Measurements from ENCODE around the gene GHR. TPM values are rescaled to one million over a fixed set of nuclear protein-coding genes. Genes with fewer than 3 reads are reported as not detected.

The GHR gene
- total RNA-seq, 2 donors from 2014 or later, result not detected

DNA sequence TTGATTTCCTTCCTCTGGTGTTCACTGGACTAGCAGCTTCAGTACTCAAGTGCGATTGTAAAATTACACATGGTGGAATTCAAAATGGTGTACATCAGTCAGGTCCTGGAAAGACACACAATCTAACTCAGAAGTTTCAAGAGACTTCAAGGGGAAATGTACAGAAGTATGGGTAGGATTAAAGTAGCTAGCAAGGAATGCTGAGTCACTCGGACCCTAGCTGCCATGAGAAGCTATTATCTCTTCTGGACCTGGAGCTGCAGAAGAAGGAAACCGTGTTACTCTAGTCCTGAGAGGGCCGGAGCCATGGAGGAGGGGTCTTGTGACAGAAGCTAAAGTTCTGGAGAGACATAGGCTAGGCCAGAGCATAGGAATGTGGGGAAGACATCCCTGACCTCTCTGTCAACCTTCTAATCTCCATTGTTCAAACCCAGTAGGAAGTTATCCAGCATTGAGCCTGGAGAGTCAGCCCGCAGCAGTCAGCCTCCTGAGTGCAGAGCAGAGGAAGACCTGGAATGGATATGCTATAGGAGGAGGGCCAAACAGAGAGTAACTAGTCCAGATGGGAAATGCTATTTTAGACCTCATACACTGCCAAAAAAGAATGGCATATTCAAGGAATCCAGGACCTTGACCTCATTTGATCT is 84.3 kb downstream of the GHR start:
- H3K4me3 Mint-ChIP-seq, result no peak overlapping the region
- no peak for ATAC-seq (replicated peaks in 1 of 2)
- no peaks in the 10 kb centered on the region for H3K4me1 Mint-ChIP-seq (ENCODE audit: low read depth)
- H3K27ac Mint-ChIP-seq, result no peak overlapping the region
- no peaks in the 10 kb centered on the region for H3K36me3 Mint-ChIP-seq (ENCODE audit: insufficient read depth in 2 of 2)
- DNase-seq, result no peak
- H3K9me3 Mint-ChIP-seq, result no peaks in the 10 kb centered on the region
- H3K27me3 Mint-ChIP-seq (ENCODE audit: low read depth), result no peaks in the 10 kb centered on the region

DNA sequence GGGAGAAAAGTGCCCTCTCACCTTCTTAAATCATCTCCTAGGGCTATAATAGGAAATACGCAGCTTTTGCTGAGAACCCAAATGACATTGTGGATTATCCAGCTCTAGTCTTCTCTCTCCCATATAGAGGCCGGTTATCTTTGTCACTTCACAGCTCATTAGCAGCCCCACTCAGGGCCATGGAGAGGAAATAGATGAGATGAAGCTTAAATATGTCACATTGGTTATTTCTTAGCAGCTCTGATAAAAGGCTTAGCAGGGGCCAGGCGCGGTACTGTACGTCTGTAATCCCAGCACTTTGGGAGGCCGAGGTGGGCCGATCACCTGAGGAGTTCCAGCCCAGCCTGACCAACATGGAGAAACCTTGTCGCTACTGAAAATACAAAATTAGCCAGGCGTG is 90.0 kb downstream of the GHR start:
- DNase-seq (no peak), ATAC-seq (replicated peaks in 1 of 2) (no peak)
- Mint-ChIP-seq H3K9me3 (no peaks in the 10 kb centered on the region), H3K27ac (no peak overlapping the region), H3K36me3 (ENCODE audit: insufficient read depth in 2 of 2) (no peaks in the 10 kb centered on the region), H3K4me1 (ENCODE audit: low read depth) (no peaks in the 10 kb centered on the region), H3K27me3 (ENCODE audit: low read depth) (no peaks in the 10 kb centered on the region), H3K4me3 (no peak overlapping the region)

DNA sequence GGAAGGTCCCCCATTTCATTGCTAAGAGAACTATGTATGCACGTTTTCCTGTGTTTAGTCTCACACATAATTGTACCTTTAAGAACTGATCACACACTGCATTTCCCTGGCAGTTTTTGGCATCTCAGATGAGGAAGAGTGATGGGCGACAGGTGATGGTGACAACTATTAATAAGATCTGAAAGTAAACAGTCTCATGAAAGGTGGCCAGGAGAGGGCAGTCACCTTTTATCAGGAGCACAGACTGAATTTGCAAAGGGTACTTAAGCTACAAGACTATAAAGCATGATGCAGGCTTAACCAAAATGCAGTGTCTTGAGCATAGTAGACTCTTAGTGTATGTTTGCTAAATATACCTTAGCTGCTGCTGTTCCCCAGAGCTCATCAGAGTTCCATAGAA is 91.5 kb downstream of the GHR start:
- H3K27me3 Mint-ChIP-seq (ENCODE audit: low read depth), result no peaks in the 10 kb centered on the region
- no peak overlapping the region for H3K4me3 Mint-ChIP-seq
- no peaks in the 10 kb centered on the region for H3K9me3 Mint-ChIP-seq
- H3K36me3 Mint-ChIP-seq (ENCODE audit: insufficient read depth in 2 of 2), result no peaks in the 10 kb centered on the region
- no peak for DNase-seq
- no peak overlapping the region for H3K27ac Mint-ChIP-seq
- ATAC-seq (replicated peaks in 1 of 2), result no peak
- no peaks in the 10 kb centered on the region for H3K4me1 Mint-ChIP-seq (ENCODE audit: low read depth)

DNA sequence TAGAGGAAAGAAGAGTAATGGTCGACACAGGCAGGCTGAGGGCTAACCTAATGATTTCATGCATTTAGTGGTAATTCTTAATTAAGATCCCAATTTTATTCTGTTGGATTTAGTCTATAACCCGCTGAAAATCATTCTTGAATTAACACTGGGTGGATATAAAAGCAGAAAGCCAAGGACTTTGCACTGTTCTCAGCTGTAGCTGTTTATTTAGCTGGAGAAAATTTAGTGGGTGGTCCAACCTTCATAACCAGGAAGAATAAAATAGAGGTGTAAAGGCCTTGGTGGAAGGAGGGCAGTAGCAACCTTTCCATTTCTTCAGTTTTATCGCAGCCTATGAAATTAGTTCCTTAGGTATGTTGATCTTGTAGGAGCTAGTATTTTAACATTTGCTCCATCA is 92.3 kb downstream of the GHR start:
- no peak overlapping the region for H3K27ac Mint-ChIP-seq
- ATAC-seq (replicated peaks in 1 of 2) (no peak), DNase-seq (no peak)
- H3K36me3 Mint-ChIP-seq (ENCODE audit: insufficient read depth in 2 of 2), result no peaks in the 10 kb centered on the region
- H3K4me1 Mint-ChIP-seq (ENCODE audit: low read depth), result no peaks in the 10 kb centered on the region
- no peak overlapping the region for H3K4me3 Mint-ChIP-seq
- no peaks in the 10 kb centered on the region for H3K9me3 Mint-ChIP-seq
- H3K27me3 Mint-ChIP-seq (ENCODE audit: low read depth), result no peaks in the 10 kb centered on the region

DNA sequence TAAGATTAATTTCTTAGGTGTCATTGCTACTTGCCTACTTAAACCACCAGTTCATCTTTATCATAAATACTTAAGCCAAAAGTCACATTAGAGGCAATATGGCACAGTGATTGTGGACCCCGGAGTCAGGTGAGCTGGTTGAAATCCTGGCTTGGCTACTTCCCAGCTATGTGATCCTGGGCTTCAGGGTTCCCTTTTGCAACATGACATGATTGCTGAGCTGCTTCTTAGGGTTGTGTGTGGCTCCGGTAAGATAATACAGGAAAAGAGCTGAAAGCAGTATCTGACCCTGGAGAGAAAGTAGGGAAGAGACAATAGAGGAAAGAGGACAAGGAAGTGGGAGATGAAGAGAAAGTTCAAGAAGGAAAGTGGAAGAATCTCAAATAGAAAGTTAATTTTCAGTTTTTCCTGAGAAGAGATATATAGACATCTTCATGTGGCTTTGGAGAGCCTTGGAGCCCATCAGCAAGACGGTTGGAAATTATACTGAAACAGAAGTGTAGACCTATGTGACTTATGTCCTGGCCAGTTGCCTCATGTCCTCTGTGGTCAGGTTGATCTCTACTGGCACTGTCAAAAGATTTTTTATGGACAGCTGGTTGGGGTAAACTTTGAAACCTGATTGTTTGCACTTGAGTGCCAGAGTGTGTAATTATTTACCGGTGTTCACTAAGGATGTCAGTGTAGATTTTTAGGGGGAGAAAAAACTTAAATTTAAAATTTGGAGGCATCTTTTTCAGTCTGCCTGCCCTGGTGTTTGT is 93.2 kb downstream of the GHR start:
- no peaks in the 10 kb centered on the region for H3K9me3 Mint-ChIP-seq
- H3K27ac Mint-ChIP-seq, result no peak overlapping the region
- DNase-seq (no peak), ATAC-seq (replicated peaks in 1 of 2) (no peak)
- no peaks in the 10 kb centered on the region for H3K4me1 Mint-ChIP-seq (ENCODE audit: low read depth)
- H3K4me3 Mint-ChIP-seq, result no peak overlapping the region
- H3K36me3 Mint-ChIP-seq (ENCODE audit: insufficient read depth in 2 of 2), result no peaks in the 10 kb centered on the region
- H3K27me3 Mint-ChIP-seq (ENCODE audit: low read depth), result no peaks in the 10 kb centered on the region

DNA sequence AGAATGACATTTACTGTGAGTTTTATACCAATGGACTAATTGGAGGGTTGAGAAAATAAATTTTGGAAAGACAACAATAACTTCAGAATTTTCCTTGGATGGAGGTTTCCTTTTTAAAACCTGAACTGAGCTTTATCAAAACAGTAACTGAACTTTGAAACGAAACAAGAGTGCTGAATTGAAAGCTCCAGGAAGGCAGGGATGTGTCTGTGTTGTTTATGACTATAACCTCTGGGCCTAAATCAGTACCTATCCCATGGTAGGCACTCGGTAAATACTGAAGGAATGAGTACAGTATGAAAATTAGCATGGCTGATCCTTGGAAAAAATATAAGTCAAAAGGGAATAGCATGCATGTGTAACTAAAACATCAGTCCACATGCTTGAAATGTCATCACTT is 93.9 kb downstream of the GHR start:
- no peak for ATAC-seq (replicated peaks in 1 of 2)
- no peak overlapping the region for H3K4me3 Mint-ChIP-seq
- H3K27ac Mint-ChIP-seq, result no peak overlapping the region
- H3K4me1 Mint-ChIP-seq (ENCODE audit: low read depth), result no peaks in the 10 kb centered on the region
- H3K27me3 Mint-ChIP-seq (ENCODE audit: low read depth), result no peaks in the 10 kb centered on the region
- H3K36me3 Mint-ChIP-seq (ENCODE audit: insufficient read depth in 2 of 2), result no peaks in the 10 kb centered on the region
- no peak for DNase-seq
- no peaks in the 10 kb centered on the region for H3K9me3 Mint-ChIP-seq

DNA sequence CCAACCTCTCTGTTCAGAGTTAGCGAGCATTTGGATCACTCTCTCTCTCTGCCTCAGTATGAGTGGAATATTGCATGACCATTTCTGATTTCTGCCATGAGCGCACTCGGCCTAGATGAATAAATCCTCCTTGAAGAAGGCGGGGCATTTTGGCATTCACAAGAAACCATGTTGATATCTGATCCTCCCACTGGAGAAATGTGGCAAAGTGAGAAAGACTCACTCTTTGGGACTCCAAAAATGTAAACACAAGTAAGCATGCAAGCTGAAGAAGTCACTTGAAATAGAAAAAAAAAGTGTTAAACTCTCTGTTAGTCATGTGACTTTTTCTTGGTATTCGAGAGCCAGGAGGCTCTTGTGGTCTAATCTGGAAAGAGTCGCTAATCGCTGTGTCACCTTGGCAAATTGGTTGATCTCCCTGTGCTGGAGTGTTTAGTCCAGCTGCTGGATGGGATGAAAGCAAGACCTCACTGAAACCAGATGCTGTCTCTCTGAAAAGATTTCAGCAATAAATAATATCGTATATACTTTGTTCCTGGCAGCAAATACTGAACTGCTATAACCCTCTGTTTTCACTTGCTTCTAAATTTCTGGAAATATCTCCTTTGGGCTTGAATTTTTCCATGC is 95.5 kb downstream of the GHR start:
- Mint-ChIP-seq H3K27ac (no peak overlapping the region), H3K4me3 (no peak overlapping the region), H3K36me3 (ENCODE audit: insufficient read depth in 2 of 2) (no peaks in the 10 kb centered on the region), H3K9me3 (no peaks in the 10 kb centered on the region), H3K4me1 (ENCODE audit: low read depth) (no peaks in the 10 kb centered on the region), H3K27me3 (ENCODE audit: low read depth) (no peaks in the 10 kb centered on the region)
- no peak for ATAC-seq (replicated peaks in 1 of 2)
- no peak for DNase-seq

DNA sequence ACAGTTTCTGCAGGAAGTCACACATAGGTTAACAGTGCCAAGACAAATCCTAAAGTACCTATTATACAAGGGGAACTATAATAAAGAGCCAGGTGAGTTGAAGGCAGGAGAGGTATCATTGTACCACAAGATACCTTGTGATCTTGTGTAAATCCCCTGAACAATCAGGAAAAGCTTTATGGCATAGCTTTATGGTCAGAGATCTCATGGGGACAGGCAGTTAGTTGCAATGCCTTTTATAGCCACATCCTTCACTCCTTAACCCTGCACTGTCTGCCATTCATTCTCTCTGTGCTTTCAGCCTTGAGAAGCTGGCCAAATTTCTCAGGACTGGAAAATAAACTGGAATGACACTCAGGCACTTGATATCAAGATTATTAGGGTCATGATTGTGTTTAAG is 97.0 kb downstream of the GHR start:
- Mint-ChIP-seq H3K4me3 (no peak overlapping the region), H3K27ac (no peak overlapping the region), H3K36me3 (ENCODE audit: insufficient read depth in 2 of 2) (no peaks in the 10 kb centered on the region), H3K9me3 (no peaks in the 10 kb centered on the region), H3K4me1 (ENCODE audit: low read depth) (no peaks in the 10 kb centered on the region), H3K27me3 (ENCODE audit: low read depth) (no peaks in the 10 kb centered on the region)
- DNase-seq (no peak), ATAC-seq (replicated peaks in 1 of 2) (no peak)

DNA sequence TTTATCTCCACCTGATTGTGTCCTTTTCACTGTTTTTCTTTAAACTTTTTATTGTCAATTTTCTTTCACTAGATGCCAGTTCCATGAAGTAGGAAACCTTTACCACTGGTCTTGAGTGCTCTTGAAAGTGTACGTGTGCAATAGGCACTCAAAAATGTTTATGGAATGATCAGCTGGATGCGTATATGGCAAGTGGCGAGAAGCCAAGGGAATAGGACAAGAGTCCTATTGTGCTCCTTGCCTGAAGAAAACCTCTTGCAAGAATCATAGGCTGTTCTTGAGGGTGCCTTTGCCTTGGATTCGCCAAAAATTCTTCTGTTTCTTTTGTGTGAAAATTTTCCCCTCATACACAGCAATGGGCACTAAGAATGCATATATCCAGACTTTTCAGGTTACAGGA is 97.7 kb downstream of the GHR start:
- Mint-ChIP-seq H3K27ac (no peak overlapping the region), H3K4me3 (no peak overlapping the region), H3K9me3 (no peaks in the 10 kb centered on the region), H3K36me3 (ENCODE audit: insufficient read depth in 2 of 2) (no peaks in the 10 kb centered on the region), H3K4me1 (ENCODE audit: low read depth) (no peaks in the 10 kb centered on the region), H3K27me3 (ENCODE audit: low read depth) (no peaks in the 10 kb centered on the region)
- ATAC-seq (replicated peaks in 1 of 2) (no peak), DNase-seq (no peak)

DNA sequence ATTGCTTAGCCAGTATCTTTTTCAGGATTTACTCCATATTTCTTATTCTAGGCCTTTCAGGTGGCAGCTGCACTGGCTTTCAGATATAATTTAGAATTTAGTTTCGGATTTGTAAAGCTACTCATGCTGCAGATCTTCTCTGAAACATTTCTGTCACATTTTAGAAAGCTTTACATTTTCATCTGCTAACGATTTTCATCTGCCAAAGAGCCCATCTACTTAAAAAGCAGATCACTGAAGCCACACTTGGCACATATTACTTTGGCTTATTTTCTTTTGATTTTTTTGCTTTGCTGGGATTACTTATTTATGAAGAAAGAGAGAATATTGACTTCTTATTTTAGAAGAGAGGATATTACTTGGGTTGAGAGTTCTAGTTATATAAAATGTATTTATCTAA is 98.2 kb downstream of the GHR start:
- H3K4me1 Mint-ChIP-seq (ENCODE audit: low read depth), result no peaks in the 10 kb centered on the region
- no peak overlapping the region for H3K27ac Mint-ChIP-seq
- ATAC-seq (replicated peaks in 1 of 2) (no peak), DNase-seq (no peak)
- no peak overlapping the region for H3K4me3 Mint-ChIP-seq
- H3K36me3 Mint-ChIP-seq (ENCODE audit: insufficient read depth in 2 of 2), result no peaks in the 10 kb centered on the region
- no peaks in the 10 kb centered on the region for H3K9me3 Mint-ChIP-seq
- H3K27me3 Mint-ChIP-seq (ENCODE audit: low read depth), result no peaks in the 10 kb centered on the region

DNA sequence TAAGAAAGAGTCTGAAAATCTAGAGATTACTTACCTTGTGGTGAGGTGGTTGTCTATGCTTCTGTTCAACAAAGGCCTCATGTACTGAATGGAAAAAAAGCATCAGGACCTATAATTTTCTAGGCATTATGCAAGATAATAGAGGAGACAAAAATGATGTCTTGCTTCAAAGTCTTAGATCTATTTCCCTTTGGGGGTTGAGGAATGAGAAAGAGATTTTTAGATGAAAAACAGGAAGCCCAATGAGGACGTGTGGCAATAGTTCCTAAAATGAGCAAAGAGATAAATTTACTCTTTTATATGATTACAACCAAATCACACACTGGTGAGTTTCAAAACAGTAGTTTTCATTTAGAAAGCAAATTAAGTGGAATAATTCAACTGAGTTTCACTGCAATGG is 99.5 kb downstream of the GHR start:
- H3K9me3 Mint-ChIP-seq, result no peaks in the 10 kb centered on the region
- no peak overlapping the region for H3K27ac Mint-ChIP-seq
- ATAC-seq (replicated peaks in 1 of 2), result no peak
- H3K4me1 Mint-ChIP-seq (ENCODE audit: low read depth), result no peaks in the 10 kb centered on the region
- H3K27me3 Mint-ChIP-seq (ENCODE audit: low read depth), result no peaks in the 10 kb centered on the region
- no peak for DNase-seq
- H3K36me3 Mint-ChIP-seq (ENCODE audit: insufficient read depth in 2 of 2), result no peaks in the 10 kb centered on the region
- H3K4me3 Mint-ChIP-seq, result no peak overlapping the region

DNA sequence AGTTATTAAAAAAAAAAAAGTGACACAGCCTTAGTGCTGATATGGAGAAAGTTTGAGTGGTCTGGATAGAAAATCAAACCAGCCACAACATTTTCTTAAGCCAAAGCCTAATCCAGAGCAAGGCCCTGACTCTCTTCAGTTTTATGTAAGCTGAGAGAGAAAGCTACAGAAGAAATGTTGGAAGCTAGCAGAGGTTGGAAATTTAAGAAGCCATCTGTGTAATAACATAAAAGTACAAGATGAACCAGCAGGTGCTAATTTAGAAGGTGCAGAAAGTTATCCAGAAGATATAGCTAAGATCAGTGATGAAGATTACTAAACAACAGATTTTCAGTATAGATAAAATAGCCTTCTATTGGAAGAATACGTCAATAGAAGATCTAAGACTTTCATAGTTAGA is 102.9 kb downstream of the GHR start:
- Mint-ChIP-seq H3K4me1 (ENCODE audit: low read depth) (no peaks in the 10 kb centered on the region), H3K9me3 (no peaks in the 10 kb centered on the region), H3K27ac (no peak overlapping the region), H3K4me3 (no peak overlapping the region), H3K27me3 (ENCODE audit: low read depth) (no peaks in the 10 kb centered on the region), H3K36me3 (ENCODE audit: insufficient read depth in 2 of 2) (no peaks in the 10 kb centered on the region)
- no peak for ATAC-seq (replicated peaks in 1 of 2)
- no peak for DNase-seq

DNA sequence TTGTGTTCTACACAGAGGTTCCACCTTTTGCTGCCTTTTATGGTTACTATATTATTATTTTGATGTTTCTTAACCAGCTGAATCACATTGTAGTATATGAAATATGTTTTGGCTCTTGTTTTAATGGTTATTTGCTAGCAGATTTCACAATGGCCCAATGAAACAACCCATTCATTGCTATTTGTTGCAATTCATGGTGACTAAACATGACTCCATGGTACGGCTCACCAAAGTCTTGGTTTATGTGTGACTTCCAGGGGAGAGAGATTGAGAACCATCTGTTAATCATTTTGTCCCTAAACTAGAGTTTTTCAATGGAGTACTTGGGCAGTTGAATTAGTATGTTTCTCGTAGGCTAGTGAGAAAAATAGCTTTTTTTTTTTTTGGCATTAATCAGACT is 108.4 kb downstream of the GHR start:
- no peak overlapping the region for H3K27ac Mint-ChIP-seq
- H3K9me3 Mint-ChIP-seq, result peaks cover 2% of the 10 kb centered on the region in 2 donors
- ATAC-seq (replicated peaks in 1 of 2) (no peak), DNase-seq (no peak)
- no peaks in the 10 kb centered on the region for H3K4me1 Mint-ChIP-seq (ENCODE audit: low read depth)
- no peak overlapping the region for H3K4me3 Mint-ChIP-seq
- H3K36me3 Mint-ChIP-seq (ENCODE audit: insufficient read depth in 2 of 2), result no peaks in the 10 kb centered on the region
- H3K27me3 Mint-ChIP-seq (ENCODE audit: low read depth), result no peaks in the 10 kb centered on the region

DNA sequence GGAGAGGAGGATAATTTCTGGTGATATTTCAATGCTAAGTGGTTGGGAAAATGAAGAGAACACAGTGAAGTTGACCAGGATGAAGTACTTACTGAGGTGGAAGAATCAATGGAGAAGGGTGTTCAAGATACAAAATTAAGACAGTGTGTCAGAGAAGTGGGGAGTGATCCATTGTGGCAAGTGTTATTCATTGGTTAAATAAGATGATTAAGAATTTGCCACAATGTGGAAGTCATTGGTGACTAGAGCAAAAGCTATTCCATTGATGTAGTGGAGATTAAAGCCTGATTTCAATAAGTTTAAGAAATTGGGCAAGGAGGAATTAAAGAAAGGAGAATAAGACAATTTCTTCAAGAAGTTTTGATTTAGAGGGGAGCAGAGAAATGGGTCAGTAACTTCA is 118.9 kb downstream of the GHR start:
- ATAC-seq (replicated peaks in 1 of 2) (no peak), DNase-seq (no peak)
- H3K27me3 Mint-ChIP-seq (ENCODE audit: low read depth), result no peaks in the 10 kb centered on the region
- H3K36me3 Mint-ChIP-seq (ENCODE audit: insufficient read depth in 2 of 2), result peaks cover 1 to 3% of the 10 kb centered on the region in 2 donors
- no peak overlapping the region for H3K27ac Mint-ChIP-seq
- H3K9me3 Mint-ChIP-seq, result peaks cover 4 to 5% of the 10 kb centered on the region in 2 donors
- no peaks in the 10 kb centered on the region for H3K4me1 Mint-ChIP-seq (ENCODE audit: low read depth)
- no peak overlapping the region for H3K4me3 Mint-ChIP-seq

All from activated T-cell treated with anti-CD3 and anti-CD28 coated beads, Interleukin-2, amount 50 U/mL, for 72 hours (primary cell).